ENCODE measurements around the gene NFATC2. TPM values are rescaled to one million over a fixed set of nuclear protein-coding genes. Genes with fewer than 3 reads are reported as not detected.

Gene NFATC2
- total RNA-seq, 4 donors from 2014 or later = 4.1 to 51.5 (median 8.7) TPM

DNA sequence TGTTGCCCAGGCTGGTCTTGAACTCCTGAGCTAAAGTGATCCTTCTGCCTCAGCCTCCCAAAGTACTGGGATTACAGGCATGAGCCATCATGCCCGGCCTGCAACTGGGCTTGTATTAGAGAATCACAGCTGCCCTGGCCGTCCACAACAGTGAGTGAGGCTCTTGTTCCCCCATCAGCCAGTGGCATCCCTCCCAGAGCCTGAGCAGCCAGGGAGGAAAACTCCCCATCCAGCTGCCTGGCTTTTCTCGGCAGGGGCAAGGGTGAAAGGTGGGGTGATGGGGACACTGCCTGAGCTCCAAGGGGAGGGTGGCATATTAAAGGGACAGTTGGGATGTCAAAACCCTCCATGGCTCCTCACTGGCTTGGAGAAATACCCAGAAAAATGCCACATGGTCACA, 185.6 kb downstream of the NFATC2 start:
- no peak for TF ChIP-seq CTCF (IDR thresholded peaks at IDR 0.05)
- ATAC-seq (ENCODE audit: low FRiP score) (no peak), DNase-seq (ENCODE audit: low spot score) (no peak)

- ATAC-seq (ENCODE audit: low FRiP score) = no peak
- no peak for DNase-seq (ENCODE audit: low spot score)
- no peak for TF ChIP-seq CTCF (IDR thresholded peaks at IDR 0.05)
Measured at GRCh38 chr20:51354769-51355319, 187.7 kb downstream of the NFATC2 start.

DNA sequence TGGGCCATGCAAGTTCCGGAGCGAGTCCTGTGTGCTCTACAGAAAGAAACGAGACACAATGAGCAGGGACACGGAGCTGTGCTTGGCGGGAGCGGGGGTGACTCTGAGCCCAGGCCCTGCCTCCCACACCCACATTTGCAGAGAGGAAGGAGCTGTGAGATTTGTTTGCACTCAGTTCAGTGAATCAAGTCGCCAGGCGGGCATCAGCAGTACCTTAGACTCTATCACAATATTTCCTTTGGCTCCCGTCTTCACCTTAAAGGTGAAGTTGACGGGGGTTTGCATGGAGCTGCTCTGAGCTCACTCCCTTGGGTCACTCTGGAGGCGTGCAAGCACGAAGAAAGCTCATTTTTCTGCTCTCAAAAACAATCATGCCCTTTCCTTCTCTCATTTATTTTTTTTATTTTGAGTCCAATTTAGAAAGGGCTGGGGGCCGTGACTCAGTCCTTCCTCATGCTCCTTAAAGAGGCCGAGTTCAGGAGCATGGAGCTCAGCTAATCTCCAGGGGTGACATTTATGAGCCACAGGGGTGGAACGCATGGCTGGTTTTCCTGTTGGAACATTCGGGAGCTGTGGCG, 188.2 kb downstream of the NFATC2 start:
- no peak for ATAC-seq (ENCODE audit: low FRiP score)
- TF ChIP-seq CTCF (IDR thresholded peaks at IDR 0.05) = no peak
- DNase-seq (ENCODE audit: low spot score) = no peak

- DNase-seq (ENCODE audit: low spot score) (no peak), ATAC-seq (ENCODE audit: low FRiP score) (no peak)
- no peak for TF ChIP-seq CTCF (IDR thresholded peaks at IDR 0.05)
Measured at GRCh38 chr20:51353491-51353890, 189.0 kb downstream of the NFATC2 start.

DNA sequence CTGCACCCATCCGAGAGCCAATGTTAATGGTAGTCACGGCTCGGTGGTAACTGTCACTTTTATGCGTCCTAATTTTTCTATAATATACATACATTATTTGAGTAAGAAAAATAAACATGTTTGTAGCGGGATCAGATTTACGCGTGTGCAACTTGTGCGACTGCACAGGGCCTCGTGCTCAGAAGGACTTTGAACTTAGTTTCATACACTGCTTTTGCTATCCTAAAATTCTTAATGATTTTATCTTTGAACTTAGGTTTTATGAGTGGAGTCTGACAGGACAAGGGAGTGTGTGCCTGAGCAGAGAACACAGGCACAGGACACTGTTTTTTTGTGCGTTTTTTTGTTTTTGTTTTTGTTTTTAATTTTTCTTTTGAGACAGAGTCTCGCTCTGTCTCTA, 189.7 kb downstream of the NFATC2 start:
- ATAC-seq (ENCODE audit: low FRiP score) (no peak), DNase-seq (ENCODE audit: low spot score) (no peak)
- no peak for TF ChIP-seq CTCF (IDR thresholded peaks at IDR 0.05)

DNA sequence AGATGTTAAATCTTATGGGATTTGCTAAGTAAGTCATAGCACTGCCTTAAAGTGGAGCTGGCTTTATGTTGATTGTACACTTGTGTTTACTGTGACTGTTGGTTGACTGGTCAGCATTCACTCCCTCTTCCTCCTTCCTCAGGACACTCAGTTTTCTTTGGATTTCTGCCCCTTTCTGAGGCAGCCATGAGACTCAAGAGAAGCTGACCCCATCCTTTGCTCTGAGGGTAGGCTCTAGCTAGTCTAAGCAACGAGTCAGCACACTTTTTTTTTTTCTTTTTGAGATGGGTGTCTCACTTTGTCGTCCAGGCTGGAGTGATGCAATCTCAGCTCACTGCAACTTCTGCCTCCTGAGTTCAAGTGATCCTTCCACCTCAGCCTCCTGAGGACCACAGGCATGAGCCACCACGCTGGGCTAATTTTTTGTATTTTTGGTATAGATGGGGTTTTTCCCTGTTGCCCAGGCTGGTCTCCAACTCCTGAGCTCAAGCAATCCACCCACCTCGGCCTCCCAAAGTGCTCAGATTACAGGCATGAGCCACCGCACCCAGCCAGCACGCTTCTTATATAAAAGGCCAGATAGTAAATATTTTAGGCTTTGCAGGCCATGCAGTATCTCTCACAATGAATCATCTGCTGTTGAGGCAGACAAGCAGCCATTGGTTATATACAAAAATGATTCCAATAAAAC, 191.4 kb downstream of the NFATC2 start:
- DNase-seq (ENCODE audit: low spot score) = no peak
- no peak for ATAC-seq (ENCODE audit: low FRiP score)
- no peak for TF ChIP-seq CTCF (IDR thresholded peaks at IDR 0.05)

DNA sequence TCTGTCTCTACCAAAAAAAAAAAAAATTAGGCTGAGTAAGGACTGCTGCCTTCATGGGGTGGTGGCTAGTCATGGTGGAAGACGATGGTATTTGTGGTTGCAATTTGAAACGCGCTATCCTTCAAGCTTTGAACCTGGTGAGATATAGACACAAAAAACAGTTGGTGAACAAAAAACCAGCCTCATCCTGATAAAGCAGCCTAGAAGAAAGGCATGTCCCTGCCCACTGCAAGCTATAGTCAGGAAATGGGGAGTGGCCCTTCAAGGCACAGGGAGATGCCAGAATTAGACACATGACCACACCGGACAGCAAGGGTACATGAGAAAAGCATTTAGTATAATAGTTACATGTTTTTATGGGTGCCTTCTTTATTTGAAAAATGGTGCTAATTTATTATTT, 193.6 kb downstream of the NFATC2 start:
- no peak for DNase-seq (ENCODE audit: low spot score)
- TF ChIP-seq CTCF (IDR thresholded peaks at IDR 0.05) = no peak
- ATAC-seq (ENCODE audit: low FRiP score) = no peak

Measured in omental fat pad (tissue), 4 donors.